GM12874 (cell line): ENCODE results near the gene NAV2.

Experiments used
- TF ChIP-seq, protein P1 (sequence below): IDR thresholded peaks from 2 replicates; pipeline ENCODE4 v1.5.1; 2011; ENCODE audit warnings: low read depth, mild to moderate bottlenecking, control low read depth, low read length, moderate library complexity; ENCODE audit not compliant: insufficient read depth

NAV2 gene

DNA sequence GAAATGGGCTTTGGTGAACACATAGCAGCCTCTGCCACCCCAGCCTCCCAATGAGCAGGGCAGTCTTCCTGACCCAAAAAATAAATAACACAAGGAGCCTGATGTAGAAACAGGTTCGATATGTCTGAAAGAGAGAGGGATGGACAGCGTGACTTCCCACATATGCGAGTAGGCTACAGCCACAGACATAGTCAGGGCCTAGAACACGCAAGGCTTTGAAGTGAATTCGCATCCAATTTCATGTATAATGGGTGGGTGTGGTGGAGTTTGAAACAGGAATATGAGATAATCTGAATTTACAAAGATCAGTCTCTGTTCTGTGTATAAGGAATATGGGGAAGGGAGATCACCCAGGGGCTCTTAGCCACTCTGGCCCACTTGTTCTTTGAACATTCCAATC lies 373.3 kb downstream of the NAV2 start:
- TF ChIP-seq, protein P1, sequence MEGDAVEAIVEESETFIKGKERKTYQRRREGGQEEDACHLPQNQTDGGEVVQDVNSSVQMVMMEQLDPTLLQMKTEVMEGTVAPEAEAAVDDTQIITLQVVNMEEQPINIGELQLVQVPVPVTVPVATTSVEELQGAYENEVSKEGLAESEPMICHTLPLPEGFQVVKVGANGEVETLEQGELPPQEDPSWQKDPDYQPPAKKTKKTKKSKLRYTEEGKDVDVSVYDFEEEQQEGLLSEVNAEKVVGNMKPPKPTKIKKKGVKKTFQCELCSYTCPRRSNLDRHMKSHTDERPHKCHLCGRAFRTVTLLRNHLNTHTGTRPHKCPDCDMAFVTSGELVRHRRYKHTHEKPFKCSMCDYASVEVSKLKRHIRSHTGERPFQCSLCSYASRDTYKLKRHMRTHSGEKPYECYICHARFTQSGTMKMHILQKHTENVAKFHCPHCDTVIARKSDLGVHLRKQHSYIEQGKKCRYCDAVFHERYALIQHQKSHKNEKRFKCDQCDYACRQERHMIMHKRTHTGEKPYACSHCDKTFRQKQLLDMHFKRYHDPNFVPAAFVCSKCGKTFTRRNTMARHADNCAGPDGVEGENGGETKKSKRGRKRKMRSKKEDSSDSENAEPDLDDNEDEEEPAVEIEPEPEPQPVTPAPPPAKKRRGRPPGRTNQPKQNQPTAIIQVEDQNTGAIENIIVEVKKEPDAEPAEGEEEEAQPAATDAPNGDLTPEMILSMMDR: no peak

DNA sequence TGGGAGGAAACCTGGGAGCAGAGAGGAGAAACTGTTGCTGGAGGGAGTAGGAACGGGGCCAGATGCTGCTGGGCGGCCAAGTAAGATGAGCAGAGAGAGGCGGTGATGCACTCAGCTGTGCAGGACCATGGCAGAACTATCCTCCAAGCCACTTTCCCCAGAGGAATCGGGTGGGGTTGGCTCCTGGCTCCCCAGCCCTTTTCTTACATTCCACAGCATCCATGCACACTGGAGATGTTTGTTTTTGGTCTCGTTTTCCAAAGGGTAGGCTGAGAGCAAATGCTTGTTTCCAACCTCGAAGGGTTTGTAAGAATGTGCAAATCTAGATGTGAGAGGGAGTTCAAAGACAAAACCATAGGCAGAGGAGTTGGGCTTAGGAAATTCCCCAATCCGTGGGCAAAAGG lies 374.5 kb downstream of the NAV2 start:
- TF ChIP-seq, protein P1: no peak

DNA sequence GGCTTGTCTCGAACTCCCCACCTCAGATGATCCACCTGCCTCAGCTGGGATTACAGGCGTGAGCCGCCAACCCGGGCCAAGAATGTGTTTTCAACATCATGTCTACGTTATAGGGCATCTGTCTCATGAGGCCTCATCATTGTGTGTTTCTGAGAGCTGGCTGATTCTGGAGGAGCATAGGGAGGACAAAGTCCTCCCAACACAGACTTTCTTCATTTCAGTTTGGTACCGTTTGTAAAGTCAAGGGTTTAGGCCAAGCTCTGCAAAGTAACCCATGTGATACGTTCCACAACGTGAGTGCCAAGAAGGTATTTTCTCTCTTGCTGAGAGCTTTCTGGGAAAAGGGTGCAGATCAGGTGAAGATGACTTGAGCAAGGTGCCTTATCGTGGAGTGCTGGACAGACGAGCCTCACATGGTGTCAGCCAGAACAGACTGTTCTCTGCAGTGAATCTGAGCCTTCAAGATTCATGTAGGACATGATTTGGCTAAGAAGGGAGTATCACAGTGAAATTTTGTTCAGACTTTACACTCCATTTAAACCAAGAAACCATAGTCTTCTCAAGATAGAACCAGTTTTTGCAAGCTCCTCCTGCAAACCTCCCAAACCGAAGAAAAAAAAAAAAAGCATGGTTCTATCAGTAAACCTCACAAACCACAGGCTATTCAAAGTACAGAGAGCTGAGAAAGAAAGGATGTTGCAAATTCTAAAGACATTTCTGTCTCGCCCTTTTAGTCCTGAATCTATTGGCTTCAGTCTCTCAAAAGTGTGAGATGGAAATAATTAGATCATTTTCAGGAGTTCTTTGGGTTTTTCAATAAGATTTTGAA lies 376.0 kb downstream of the NAV2 start:
- TF ChIP-seq, protein P1: no peak

DNA sequence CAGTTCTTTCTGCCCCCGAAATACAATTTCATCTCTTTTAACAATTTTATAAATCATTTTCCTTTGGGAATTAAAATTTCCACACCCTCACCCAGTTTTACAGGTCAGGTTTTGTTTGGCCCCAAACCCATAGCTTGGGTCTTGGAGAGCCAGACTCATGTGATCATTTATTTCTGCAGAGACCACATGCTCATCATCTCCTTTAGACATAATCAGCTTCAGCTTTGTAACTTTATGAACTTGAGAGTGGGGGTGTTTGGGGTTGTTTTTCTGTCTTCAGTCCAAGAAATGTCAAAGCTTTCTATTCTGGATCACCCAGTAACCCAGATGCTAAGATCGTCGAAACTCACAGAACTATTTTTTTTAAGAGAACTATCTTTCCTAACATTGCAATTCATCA lies 376.7 kb downstream of the NAV2 start:
- TF ChIP-seq, protein P1: no peak

DNA sequence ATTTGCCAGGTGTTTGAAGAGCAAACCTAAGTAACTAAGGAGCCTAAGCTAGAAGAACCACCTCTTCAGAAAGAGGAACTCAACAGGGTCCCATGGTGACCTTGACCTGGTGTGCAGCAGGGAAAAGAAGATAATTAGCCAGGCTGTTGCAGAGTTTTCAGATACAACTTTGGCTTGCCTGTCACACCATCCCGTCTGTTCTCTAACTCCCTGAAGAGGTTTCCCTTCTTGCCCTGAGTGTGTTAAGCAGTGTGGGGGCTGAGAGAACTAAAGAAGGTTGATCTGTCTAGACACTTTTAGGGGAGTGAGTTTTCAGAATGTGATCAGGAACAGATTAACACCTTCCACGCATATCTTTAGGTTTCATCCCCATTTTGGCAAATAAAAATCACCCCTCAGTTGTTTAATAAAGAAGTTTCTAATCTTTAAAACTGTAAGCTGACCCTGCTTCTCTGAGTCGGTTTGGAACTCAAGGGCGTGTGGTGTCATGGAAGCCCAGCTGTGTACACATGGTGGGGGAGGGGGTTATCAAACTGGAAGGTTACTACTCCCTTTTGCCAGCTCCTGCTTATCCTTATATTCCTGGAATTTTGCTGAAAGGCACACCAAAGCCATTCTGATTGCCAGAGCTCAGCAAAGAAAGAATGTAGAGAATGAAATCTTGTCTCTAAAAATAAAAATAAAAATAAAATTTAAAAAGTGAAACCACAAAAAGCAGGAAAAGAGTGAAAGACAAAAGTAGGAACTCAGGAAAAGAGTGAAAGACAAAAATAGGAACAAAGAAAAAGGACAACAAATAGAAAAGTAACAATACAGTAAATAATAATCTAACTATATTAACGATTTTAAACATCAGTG lies 377.4 kb downstream of the NAV2 start:
- TF ChIP-seq, protein P1: no peak

DNA sequence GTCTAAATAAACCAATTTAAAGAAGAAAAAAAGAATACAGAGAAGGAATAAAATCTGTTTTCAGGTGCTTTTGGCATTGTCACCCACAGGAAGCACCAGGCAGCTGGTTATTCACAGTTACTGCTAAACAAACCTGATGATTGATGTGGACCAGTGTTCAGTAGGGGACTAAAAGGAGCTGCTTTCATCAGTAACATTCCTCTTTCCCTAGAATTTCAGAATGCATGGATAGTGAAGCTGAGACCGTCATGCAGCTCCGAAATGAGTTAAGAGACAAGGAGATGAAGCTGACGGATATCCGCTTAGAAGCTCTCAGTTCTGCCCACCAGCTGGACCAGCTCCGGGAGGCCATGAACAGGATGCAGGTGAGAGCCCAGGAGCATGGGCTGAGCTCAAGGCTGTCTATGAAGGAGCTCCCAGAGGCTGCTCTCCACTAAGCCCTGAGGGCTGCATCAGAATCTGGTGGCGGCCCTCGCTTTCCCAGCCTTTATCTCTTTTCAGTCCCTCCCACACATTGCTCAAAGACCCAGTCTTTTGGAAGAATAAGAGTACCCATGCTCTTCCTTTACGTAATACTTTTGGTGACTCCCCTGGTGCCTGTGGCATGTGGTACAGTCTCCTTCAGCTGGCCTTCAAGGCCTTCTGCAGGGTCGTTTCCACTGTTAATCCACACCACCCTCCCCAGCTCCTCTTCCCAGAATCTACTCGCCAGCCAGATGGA lies 378.2 kb downstream of the NAV2 start:
- TF ChIP-seq, protein P1: no peak

DNA sequence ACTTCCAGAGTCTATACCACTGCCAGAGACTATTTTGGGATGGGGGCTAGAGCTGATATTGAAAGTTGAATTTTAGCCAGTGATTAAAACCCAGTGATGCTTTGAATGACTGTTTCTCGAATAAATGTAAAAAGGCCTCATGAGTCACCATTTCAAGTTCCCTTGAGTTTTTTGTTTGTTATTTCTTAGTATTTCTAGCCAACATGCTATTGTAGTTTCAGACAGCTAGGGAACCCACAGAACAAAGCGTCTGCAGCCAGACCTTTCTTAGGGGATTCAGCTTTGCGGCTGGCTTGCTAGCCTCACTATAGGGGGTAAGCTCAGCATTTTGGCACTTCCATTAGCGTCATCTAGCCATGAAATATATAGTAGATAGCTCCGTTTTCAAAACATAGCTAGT lies 381.1 kb downstream of the NAV2 start:
- TF ChIP-seq, protein P1: no peak
